Neural cell (in vitro differentiated cells): ENCODE results near the gene RPS6KA2.

Experiments
- CTCF ChIP-seq: fragments of 450-650 bp; IDR thresholded peaks from 2 replicates; pipeline ENCODE4 v1.5.1; 2014; ENCODE audit warnings: antibody characterized with exemption, mild to moderate bottlenecking, moderate library complexity; ENCODE audit not compliant: poor library complexity, severe bottlenecking
- REST ChIP-seq: IDR thresholded peaks from 2 replicates; pipeline ENCODE4 v1.6.1; 2012; ENCODE audit warnings: borderline replicate concordance

- TF ChIP-seq CTCF (no peak), REST (no peak)
These were observed 166.3 kb downstream of the RPS6KA2 start for GRCh38 chr6:166460473-166461437.
